HG03064 (cell line): ENCODE measurements around the gene CTSE.

Experiments
- ATAC-seq: cut with Tn5 transposase; IDR thresholded peaks from one replicate; pipeline ENCODE4 v1.9.1; 2021; ENCODE audit warnings: low read depth; ENCODE audit not compliant: unreplicated experiment

Gene CTSE

DNA sequence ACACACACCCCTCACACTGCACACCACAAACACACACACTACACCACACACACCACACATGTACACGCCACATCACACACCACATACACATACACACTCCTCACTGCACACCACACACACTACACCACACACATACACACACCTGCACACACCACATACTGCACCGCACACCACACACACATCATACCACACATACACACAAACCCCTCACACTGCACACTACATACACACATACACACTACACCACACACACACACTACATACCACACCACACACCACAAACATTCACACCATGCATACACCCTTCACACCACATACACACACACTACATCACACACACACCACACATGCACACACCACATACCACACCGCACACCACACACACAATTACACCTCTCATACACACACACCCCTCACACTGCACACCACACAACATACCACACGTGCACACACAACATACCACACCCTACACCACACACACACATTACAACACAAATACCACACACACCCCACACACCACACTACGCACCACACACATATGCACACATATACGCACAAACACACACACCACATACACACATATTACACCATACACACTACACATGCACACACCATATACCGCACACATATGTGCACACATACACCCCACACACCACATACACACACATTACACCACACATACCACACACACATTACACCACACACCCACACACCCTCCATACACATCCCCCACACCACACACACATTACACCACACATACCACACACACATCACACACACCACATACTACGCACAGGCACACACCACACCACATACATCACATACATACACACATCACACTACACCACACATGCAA lies 50.1 kb downstream of the CTSE start:
- ATAC-seq: no peak

DNA sequence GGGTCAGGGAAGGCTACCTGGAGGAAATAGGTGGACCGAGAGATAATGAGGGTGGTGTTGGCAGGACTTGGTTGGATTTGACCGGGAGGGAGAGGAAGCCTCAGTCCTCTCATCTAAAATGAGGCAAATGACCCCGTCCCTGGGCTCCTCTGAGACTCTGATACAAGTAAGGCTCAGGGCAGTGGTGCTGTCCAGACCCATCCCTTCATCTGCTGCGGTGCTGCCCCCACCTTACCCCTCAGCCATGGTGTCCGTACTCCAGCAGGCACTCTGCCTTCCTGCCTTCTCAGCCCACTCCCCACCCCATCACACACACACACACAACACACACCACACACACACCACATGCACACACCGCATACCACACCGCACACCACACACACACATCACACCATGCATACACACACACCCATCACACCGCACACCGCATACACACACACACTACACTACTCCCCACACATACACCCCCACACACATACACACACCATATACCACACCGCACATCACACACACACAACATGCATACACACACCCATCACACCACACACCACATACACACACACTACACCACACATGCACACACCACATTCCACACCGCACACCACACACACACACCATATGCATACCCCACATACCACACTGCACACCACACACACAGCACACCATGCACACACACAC lies 51.1 kb downstream of the CTSE start:
- no peak for ATAC-seq

- ATAC-seq: no peak
Observed at GRCh38 chr1:205972081-205972480, 51.6 kb downstream of the CTSE start.

- ATAC-seq: no peak
Observed at GRCh38 chr1:205971082-205971481, 52.6 kb downstream of the CTSE start.

- ATAC-seq: no peak
Observed at GRCh38 chr1:205970486-205970885, 53.2 kb downstream of the CTSE start.

- no peak for ATAC-seq
Observed at GRCh38 chr1:205969229-205969628, 54.5 kb downstream of the CTSE start.

GRCh38 chr1:205967554-205968335 lies 56.0 kb downstream of the CTSE start:
- no peak for ATAC-seq

GRCh38 chr1:205965036-205965884 lies 58.4 kb downstream of the CTSE start:
- ATAC-seq: no peak

DNA sequence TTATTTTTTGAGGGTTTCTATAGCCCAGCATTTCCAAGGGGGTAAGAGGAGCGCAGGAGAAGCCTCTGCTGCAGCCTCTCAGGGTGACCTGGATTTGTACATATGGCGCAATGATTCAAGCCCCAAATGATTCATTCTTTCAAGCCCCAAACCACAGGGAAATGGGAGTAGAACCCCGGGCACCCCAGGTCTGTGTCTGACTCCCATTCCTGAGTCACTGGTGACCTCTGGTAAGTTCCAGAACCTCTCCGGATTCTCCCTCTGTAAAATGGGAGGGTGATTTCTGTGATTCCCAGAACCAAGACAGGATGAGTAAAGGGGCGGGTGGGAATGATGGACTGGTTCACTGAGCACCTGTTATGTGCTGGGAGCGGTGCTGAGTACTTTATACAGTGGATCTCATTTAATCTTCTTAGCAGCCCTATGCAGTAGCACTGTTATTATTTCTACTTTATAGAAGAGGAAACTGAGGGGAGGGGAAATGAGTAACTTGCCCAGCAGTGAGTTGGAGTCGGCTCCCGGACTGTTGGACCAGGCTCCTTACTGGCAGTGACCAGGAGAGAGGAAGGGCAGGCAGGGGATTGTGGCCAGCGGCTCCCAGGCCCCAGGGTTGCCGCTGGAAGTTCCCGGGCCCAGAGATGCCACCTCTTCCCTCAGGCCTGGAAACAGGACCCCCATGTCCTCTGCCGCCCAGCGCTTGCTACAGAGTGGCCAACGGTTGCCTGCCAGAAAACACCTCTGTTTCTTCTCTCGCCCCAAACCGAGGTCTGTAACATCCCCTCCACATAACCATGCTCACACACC lies 60.1 kb downstream of the CTSE start:
- ATAC-seq: no peak

GRCh38 chr1:205962821-205963221 lies 60.9 kb downstream of the CTSE start:
- no peak for ATAC-seq

GRCh38 chr1:205961991-205962820 lies 61.5 kb downstream of the CTSE start:
- no peak for ATAC-seq

GRCh38 chr1:205961405-205961804 lies 62.3 kb downstream of the CTSE start:
- no peak for ATAC-seq

GRCh38 chr1:205959789-205960188 lies 63.9 kb downstream of the CTSE start:
- ATAC-seq: no peak
